ENCODE data around the gene TAS2R16.
"Not testable (repeated sequence)": the region's sequence is repeated elsewhere in the genome, so short reads cannot be mapped to it uniquely, and the experiment has no call there.

The TAS2R16 gene

GRCh38 chr7:122972056-122972455, 23.4 kb downstream of the TAS2R16 start:
- DNase-seq (ENCODE audit: low spot score): no peak

- DNase-seq (ENCODE audit: low spot score): no peak
These were observed 24.5 kb downstream of the TAS2R16 start for GRCh38 chr7:122970740-122971725.

- DNase-seq (ENCODE audit: low spot score): no peak
These were observed 27.1 kb downstream of the TAS2R16 start for GRCh38 chr7:122968389-122968788.

GRCh38 chr7:122965306-122965705, 30.2 kb downstream of the TAS2R16 start:
- no peak for DNase-seq (ENCODE audit: low spot score)

- not testable (repeated sequence) for DNase-seq (ENCODE audit: low spot score)
These were observed 41.8 kb downstream of the TAS2R16 start for GRCh38 chr7:122953678-122954077.

- no peak for DNase-seq (ENCODE audit: low spot score)
These were observed 44.5 kb downstream of the TAS2R16 start for GRCh38 chr7:122951006-122951405.

GRCh38 chr7:122949186-122949585, 46.3 kb downstream of the TAS2R16 start:
- no peak for DNase-seq (ENCODE audit: low spot score)

Measured in left forelimb (tissue), 1 donor.